Endothelial cell of umbilical vein (primary cell): ENCODE measurements around the gene FCN1. TPM values are rescaled to one million over a fixed set of nuclear protein-coding genes. Genes with fewer than 3 reads are reported as not detected.

Source experiments
- BruUV-seq: library from RNA; stranded (reverse); fragments of 400-500 nt; replicated peaks from 2 replicates; lab custom pipeline; 2021; lab: Mats Ljungman, UMichigan
- CTCF ChIA-PET: fragments of 300-600, 350-600 bp; sonication (Branson Sonifier 250); formaldehyde crosslinking; loops from one replicate; lab custom pipeline; 2021; ENCODE audit warnings: antibody characterized with exemption, inconsistent platforms; lab: Charles Lee
- POLR2A ChIA-PET: fragments of 300-600, 350-600 bp; sonication (Branson Sonifier 250); formaldehyde crosslinking; loops from one replicate; lab custom pipeline; 2021; ENCODE audit warnings: antibody characterized with exemption, inconsistent platforms; lab: Charles Lee
- DNase-seq: peaks from one replicate; pipeline ENCODE4 v3.0.0-alpha.2; 2011; ENCODE audit warnings: low read depth, low spot score
- FAIRE-seq: peaks from 2 replicates; lab custom pipeline; 2011; peaks lifted over from hg19 to GRCh38; lab: Jason Lieb, UNC
- H2AFZ ChIP-seq: 2 replicates; pipeline ENCODE4 v1.6.0; 2012; ENCODE audit warnings: low read depth, low read length, control low read depth, inconsistent platforms
- H3K27ac ChIP-seq: 2 replicates; pipeline ENCODE4 v1.5.1; 2011; ENCODE audit warnings: low read depth, mild to moderate bottlenecking, control low read depth, low read length, moderate library complexity; ENCODE audit not compliant: insufficient read depth
- H3K27me3 ChIP-seq, 2 experiments: 2 replicates each; pipeline versions ENCODE4 v1.6.0 to v1.6.1; 2011; ENCODE audit warnings: low read length in 2 of 2, mixed read lengths in 1 of 2; ENCODE audit not compliant: control insufficient read depth in 2 of 2, insufficient read depth in 2 of 2
- H3K36me3 ChIP-seq, 2 experiments: 2 replicates in 1 of 2; 3 replicates in 1 of 2; pipeline ENCODE4 v1.5.1; 2011; ENCODE audit warnings: low read length in 2 of 2, mild to moderate bottlenecking in 1 of 2, moderate library complexity in 1 of 2; ENCODE audit not compliant: control insufficient read depth in 2 of 2, insufficient read depth in 2 of 2; ENCODE audit errors: extremely low read depth in 1 of 2
- H3K4me1 ChIP-seq: 3 replicates; pipeline ENCODE4 v1.5.1; 2011; ENCODE audit warnings: mild to moderate bottlenecking, low read length; ENCODE audit not compliant: control insufficient read depth, insufficient read depth; ENCODE audit errors: extremely low read depth
- H3K4me2 ChIP-seq: 2 replicates; pipeline ENCODE4 v1.6.1; 2011; ENCODE audit warnings: low read length, control low read depth, mixed read lengths; ENCODE audit not compliant: insufficient read depth
- H3K4me3 ChIP-seq, 3 experiments: fragments of 200-600 bp in 1 of 3; sonication (generic), shearing (Covaris generic) in 1 of 3; replicated peaks in 1 of 3; 2 replicates each; pipeline ENCODE4 v1.5.1; 2011 to 2016; ENCODE audit warnings: control low read depth in 3 of 3, low read length in 3 of 3, mild to moderate bottlenecking in 2 of 3, inconsistent platforms in 1 of 3, low read depth in 1 of 3, moderate library complexity in 1 of 3; ENCODE audit not compliant: insufficient read depth in 1 of 3
- H3K79me2 ChIP-seq: 2 replicates; pipeline ENCODE4 v1.6.0; 2012; ENCODE audit warnings: low read length, inconsistent platforms; ENCODE audit not compliant: control insufficient read depth, insufficient read depth
- H3K9ac ChIP-seq: replicated peaks from 2 replicates; pipeline ENCODE3; 2011; ENCODE audit warnings: low read length, control low read depth; ENCODE audit not compliant: insufficient read depth; ENCODE audit errors: extremely low read depth
- H3K9me1 ChIP-seq: replicated peaks from 3 replicates; pipeline ENCODE4 v1.6.0; 2011; ENCODE audit warnings: mild to moderate bottlenecking, low read length; ENCODE audit not compliant: control insufficient read depth, insufficient read depth; ENCODE audit errors: extremely low read depth
- H3K9me3 ChIP-seq: replicated peaks from 2 replicates; pipeline ENCODE4 v1.5.1; 2012; ENCODE audit warnings: low read length, inconsistent platforms; ENCODE audit not compliant: control insufficient read depth, insufficient read depth
- H4K20me1 ChIP-seq: replicated peaks from 2 replicates; pipeline ENCODE3; 2011; ENCODE audit warnings: mild to moderate bottlenecking, low read length; ENCODE audit not compliant: control insufficient read depth, insufficient read depth; ENCODE audit errors: extremely low read depth
- CTCF ChIP-seq, 2 donors: IDR thresholded peaks; 1 replicate in 1 of 2; 2 replicates in 1 of 2; pipeline ENCODE4 v1.5.1; 2011; ENCODE audit warnings: low read length in 2 of 2, mild to moderate bottlenecking in 2 of 2, moderate library complexity in 2 of 2, control low read depth in 1 of 2, inconsistent platforms in 1 of 2, low read depth in 1 of 2; ENCODE audit not compliant: insufficient read depth in 1 of 2; ENCODE audit errors: extremely low read depth in 1 of 2
- EZH2 ChIP-seq: IDR thresholded peaks from 2 replicates; pipeline ENCODE4 v1.6.1; 2012; ENCODE audit warnings: borderline replicate concordance, low read depth, mild to moderate bottlenecking, moderate library complexity, low read length, inconsistent platforms; ENCODE audit not compliant: severe bottlenecking
- FOS ChIP-seq: IDR thresholded peaks from 2 replicates; pipeline ENCODE4 v1.6.1; 2011; ENCODE audit warnings: mild to moderate bottlenecking, low read length, moderate library complexity, borderline replicate concordance; ENCODE audit not compliant: insufficient read depth
- GATA2 ChIP-seq: IDR thresholded peaks from 2 replicates; pipeline ENCODE4 v1.7.0; 2011; ENCODE audit warnings: low read depth, mild to moderate bottlenecking, moderate library complexity, mixed read lengths, low read length; ENCODE audit not compliant: insufficient read length, insufficient read depth
- JUN ChIP-seq: IDR thresholded peaks from 2 replicates; pipeline ENCODE4 v1.6.1; 2011; ENCODE audit warnings: borderline replicate concordance, low read depth; ENCODE audit not compliant: insufficient read length, insufficient read depth
- MAX ChIP-seq: IDR thresholded peaks from 2 replicates; pipeline ENCODE4 v1.6.1; 2011; ENCODE audit not compliant: insufficient read depth, insufficient read length
- MYC ChIP-seq: IDR thresholded peaks from one replicate; pipeline ENCODE4 v1.6.1; 2011; ENCODE audit warnings: mild to moderate bottlenecking, low read depth, low read length
- POLR2AphosphoS5 ChIP-seq: IDR thresholded peaks from 2 replicates; pipeline ENCODE4 v1.6.1; 2012; ENCODE audit warnings: low read depth, mild to moderate bottlenecking, control low read depth, low read length, moderate library complexity; ENCODE audit not compliant: insufficient read depth
- dilution Hi-C: fragments of 300-500 bp; cut with MboI; formaldehyde crosslinking; loops from one replicate; pipeline ENCODE4 v1.15.0; 2019; ENCODE audit warnings: low sequenced_read_pairs; ENCODE audit not compliant: extremely low pct_ligation_motif_present
- intact Hi-C: fragments of 100-400 bp; cut with micrococcal nuclease; formaldehyde crosslinking; loops from one replicate; pipeline ENCODE4 v1.10.0; 2022
- polyA plus RNA-seq, 4 experiments: library from polyadenylated mRNA; depleted of rRNA in 3 of 4; stranded (reverse) in 3 of 4; unstranded in 1 of 4; fragments of >200 nt; gene quantifications; 2 replicates each; pipeline versions ENCODE4 v1.2.1 to v1.2.3, GENCODE V29; 2011 to 2012; ENCODE audit warnings: missing spikeins in 1 of 4
- total RNA-seq: library from RNA; stranded (reverse); gene quantifications from 2 replicates; pipeline ENCODE4 v1.2.3, GENCODE V29; 2021

Gene FCN1
- total and polyA plus RNA-seq, 2 donors (not counting 3 experiments of a cell fraction or from before 2014, with no cell fraction given) = not detected

- no peaks in the 10 kb centered on the region for H3K79me2 ChIP-seq
- no peaks in the 10 kb centered on the region for H3K9me1 ChIP-seq
- H3K4me3 ChIP-seq = no peak overlapping the region
- H4K20me1 ChIP-seq = no peaks in the 10 kb centered on the region
- POLR2A ChIA-PET = no interaction called here
- H3K9ac ChIP-seq = no peak overlapping the region
- no peak overlapping the region for H2AFZ ChIP-seq
- intact Hi-C loops (no loop called here), dilution Hi-C loops (no loop called here)
- BruUV-seq = no TSS peak
- no peaks in the 10 kb centered on the region for H3K27me3 ChIP-seq
- no peaks in the 10 kb centered on the region for H3K4me1 ChIP-seq
- FAIRE-seq (no peak), DNase-seq (no peak)
- no peak overlapping the region for H3K4me2 ChIP-seq
- no peak for TF ChIP-seq MYC
- TF ChIP-seq JUN = no peak
- no peak for TF ChIP-seq GATA2
- TF ChIP-seq MAX = no peak
- no peak for TF ChIP-seq FOS
- no peak for TF ChIP-seq POLR2AphosphoS5
- no peak for TF ChIP-seq CTCF (IDR thresholded peaks at IDR 0.05; ENCODE audit: extremely low read depth in 1 of 2, insufficient read depth in 1 of 2, low read depth in 1 of 2, low read length in 2 of 2)
- TF ChIP-seq EZH2 = no peak
- no peak overlapping the region for H3K27ac ChIP-seq
- H3K36me3 ChIP-seq = no peaks in the 10 kb centered on the region
- H3K9me3 ChIP-seq = no peaks in the 10 kb centered on the region
- CTCF ChIA-PET = no interaction called here
Observed at GRCh38 chr9:134872482-134873231, 45.1 kb downstream of the FCN1 start.
